H1 (cell line): ENCODE measurements around the gene ENDOG. TPM values are rescaled to one million over a fixed set of nuclear protein-coding genes. Genes with fewer than 3 reads are reported as not detected.
"Not testable (repeated sequence)": the region's sequence is repeated elsewhere in the genome, so short reads cannot be mapped to it uniquely, and the experiment has no call there.

Experiments
- CTCF ChIA-PET: fragments of 300-600 bp; sonication (Branson Sonifier 250); formaldehyde crosslinking; loops from one replicate; lab custom pipeline; 2021; ENCODE audit not compliant: partially characterized antibody; lab: Charles Lee
- POLR2A ChIA-PET: fragments of 300-600 bp; sonication (Branson Sonifier 250); formaldehyde crosslinking; loops from one replicate; lab custom pipeline; 2021; ENCODE audit warnings: inconsistent platforms; ENCODE audit not compliant: partially characterized antibody; lab: Charles Lee
- DNase-seq, 2 experiments: peaks; one replicate each; pipeline versions ENCODE4 v3.0.0 to v3.0.0-alpha.2; 2010 to 2022; ENCODE audit warnings: low spot score in 2 of 2, low read depth in 1 of 2, mixed read lengths in 1 of 2
- FAIRE-seq: peaks from 2 replicates; lab custom pipeline; 2011; peaks lifted over from hg19 to GRCh38; lab: Jason Lieb, UNC
- H2AFZ ChIP-seq: 2 replicates; pipeline ENCODE4 v1.8.1; 2012; ENCODE audit warnings: low read length, inconsistent platforms
- H2AK5ac ChIP-seq: 2 replicates; pipeline ENCODE4 v1.6.1; 2013; ENCODE audit warnings: low read depth, low read length
- H2BK120ac ChIP-seq: replicated peaks from 2 replicates; pipeline ENCODE3; 2013; ENCODE audit warnings: low read depth, low read length, inconsistent platforms
- H2BK12ac ChIP-seq: 2 replicates; pipeline ENCODE4 v1.6.1; 2013; ENCODE audit warnings: low read depth, low read length
- H2BK15ac ChIP-seq: 2 replicates; pipeline ENCODE4 v1.6.1; 2013; ENCODE audit warnings: low read length
- H2BK20ac ChIP-seq: 2 replicates; pipeline ENCODE4 v1.6.1; 2013; ENCODE audit warnings: low read length
- H2BK5ac ChIP-seq: 2 replicates; pipeline ENCODE4 v1.6.1; 2013; ENCODE audit warnings: low read depth, low read length
- H3K14ac ChIP-seq: 2 replicates; pipeline ENCODE4 v1.6.1; 2013; ENCODE audit warnings: inconsistent platforms; ENCODE audit not compliant: insufficient read length
- H3K18ac ChIP-seq: 2 replicates; pipeline ENCODE4 v1.6.1; 2013; ENCODE audit warnings: low read length; ENCODE audit errors: extremely low read depth
- H3K23ac ChIP-seq: 2 replicates; pipeline ENCODE4 v1.6.1; 2013; ENCODE audit warnings: inconsistent platforms; ENCODE audit not compliant: insufficient read length
- H3K23me2 ChIP-seq: 2 replicates; pipeline ENCODE4 v1.6.1; 2013; ENCODE audit warnings: low read depth, low read length
- H3K27ac ChIP-seq: 2 replicates; pipeline ENCODE4 v1.6.1; 2011; ENCODE audit warnings: low read depth, low read length, inconsistent platforms
- H3K27me3 ChIP-seq, 4 experiments: replicated peaks in 1 of 4; 1 replicate in 1 of 4; 2 replicates in 3 of 4; pipeline versions ENCODE4 v1.6.1 to v1.8.1; 2011 to 2013; ENCODE audit warnings: low read length in 3 of 4, mild to moderate bottlenecking in 3 of 4, inconsistent platforms in 2 of 4, mixed read lengths in 2 of 4, moderate library complexity in 1 of 4; ENCODE audit not compliant: control insufficient read depth in 3 of 4, insufficient read depth in 3 of 4; ENCODE audit errors: extremely low read depth in 1 of 4
- H3K36me3 ChIP-seq, 4 experiments: 2 replicates each; pipeline versions ENCODE4 v1.6.1 to v1.8.1; 2011 to 2013; ENCODE audit warnings: mild to moderate bottlenecking in 4 of 4, low read length in 3 of 4, moderate library complexity in 2 of 4, control low read depth in 1 of 4, inconsistent platforms in 1 of 4; ENCODE audit not compliant: insufficient read depth in 4 of 4, control insufficient read depth in 2 of 4
- H3K4ac ChIP-seq: replicated peaks from 2 replicates; pipeline ENCODE3; 2013; ENCODE audit warnings: low read length, low read depth, mixed read lengths, inconsistent platforms; ENCODE audit not compliant: insufficient read length
- H3K4me1 ChIP-seq, 4 experiments: replicated peaks in 1 of 4; 1 replicate in 1 of 4; 2 replicates in 3 of 4; pipeline versions ENCODE4 v1.6.1 to v1.8.1; 2011 to 2013; ENCODE audit warnings: low read length in 3 of 4, inconsistent platforms in 2 of 4, mixed read lengths in 1 of 4; ENCODE audit not compliant: insufficient read depth in 4 of 4, control insufficient read depth in 3 of 4
- H3K4me2 ChIP-seq, 2 experiments: 2 replicates each; pipeline versions ENCODE4 v1.6.1 to v1.8.1; 2011 to 2013; ENCODE audit warnings: low read depth in 2 of 2, low read length in 2 of 2, control low read depth in 1 of 2, inconsistent platforms in 1 of 2, mild to moderate bottlenecking in 1 of 2; ENCODE audit not compliant: insufficient read depth in 1 of 2
- H3K4me3 ChIP-seq, 4 experiments: fragments of 200-600, 300-600 bp in 1 of 4; sonication (generic), shearing (Covaris generic), sonication (Bioruptor Twin) in 1 of 4; 2 replicates each; pipeline versions ENCODE4 v1.5.1 to v1.8.1; 2011 to 2016; ENCODE audit warnings: low read length in 4 of 4, low read depth in 3 of 4, control low read depth in 2 of 4, inconsistent platforms in 2 of 4, mild to moderate bottlenecking in 2 of 4, mixed read lengths in 1 of 4, moderate library complexity in 1 of 4; ENCODE audit not compliant: insufficient read depth in 2 of 4; ENCODE audit errors: extremely low read depth in 1 of 4
- H3K56ac ChIP-seq: replicated peaks from 2 replicates; pipeline ENCODE3; 2013; ENCODE audit warnings: low read depth, mild to moderate bottlenecking, mixed read lengths, low read length, inconsistent platforms; ENCODE audit not compliant: insufficient read length
- H3K79me1 ChIP-seq: 2 replicates; pipeline ENCODE4 v1.6.1; 2013; ENCODE audit warnings: low read depth, low read length, control low read depth
- H3K79me2 ChIP-seq, 2 experiments: 2 replicates each; pipeline versions ENCODE4 v1.6.1 to v1.8.1; 2012 to 2013; ENCODE audit warnings: low read length in 2 of 2, mild to moderate bottlenecking in 2 of 2, inconsistent platforms in 1 of 2; ENCODE audit not compliant: insufficient read depth in 2 of 2, control insufficient read depth in 1 of 2
- H3K9ac ChIP-seq, 4 experiments: replicated peaks in 1 of 4; 1 replicate in 1 of 4; 2 replicates in 3 of 4; pipeline versions ENCODE4 v1.6.1 to v1.8.1; 2011 to 2013; ENCODE audit warnings: low read depth in 3 of 4, low read length in 3 of 4, control low read depth in 2 of 4, mild to moderate bottlenecking in 2 of 4, moderate library complexity in 2 of 4, inconsistent platforms in 1 of 4; ENCODE audit errors: extremely low read depth in 1 of 4
- H3K9me3 ChIP-seq, 2 experiments: 2 replicates each; pipeline versions ENCODE4 v1.6.1 to v1.8.1; 2012 to 2013; ENCODE audit warnings: mild to moderate bottlenecking in 2 of 2, moderate library complexity in 2 of 2, control low read depth in 1 of 2, inconsistent platforms in 1 of 2, low read depth in 1 of 2, low read length in 1 of 2, mixed read lengths in 1 of 2; ENCODE audit not compliant: insufficient read depth in 2 of 2
- H4K20me1 ChIP-seq, 2 experiments: replicated peaks in 1 of 2; 2 replicates each; pipeline versions ENCODE3 to v1.8.1; 2011 to 2013; ENCODE audit warnings: inconsistent platforms in 2 of 2, low read length in 2 of 2, mild to moderate bottlenecking in 1 of 2; ENCODE audit not compliant: insufficient read depth in 2 of 2, control insufficient read depth in 1 of 2
- H4K5ac ChIP-seq: 2 replicates; pipeline ENCODE4 v1.6.1; 2013; ENCODE audit warnings: low read length, low read depth, mixed read lengths, inconsistent platforms; ENCODE audit not compliant: insufficient read length
- H4K8ac ChIP-seq: 2 replicates; pipeline ENCODE4 v1.8.0; 2013; ENCODE audit warnings: mild to moderate bottlenecking, moderate library complexity, low read length, inconsistent platforms; ENCODE audit not compliant: insufficient read depth; ENCODE audit errors: extremely low read depth
- H4K91ac ChIP-seq: replicated peaks from 2 replicates; pipeline ENCODE3; 2013; ENCODE audit warnings: low read length, mixed read lengths, inconsistent platforms; ENCODE audit not compliant: insufficient read length
- WGBS, 2 experiments: shearing (Covaris generic) in 1 of 2; methylation state at CpG; one replicate each; pipeline versions ENCODE4 v1.1.6 to v1.1.7; 2013 to 2015; ENCODE audit warnings: low lambda C conversion rate in 2 of 2, mixed read lengths in 2 of 2, inconsistent platforms in 1 of 2, low coverage in 1 of 2, missing lambda C conversion rate in 1 of 2; ENCODE audit not compliant: insufficient replicate concordance in 2 of 2, insufficient coverage in 1 of 2, insufficient read length in 1 of 2; ENCODE audit errors: extremely low coverage in 1 of 2, missing lambda C conversion rate in 1 of 2; 5-methylcytosine and 5-hydroxymethylcytosine counted together
- polyA plus RNA-seq, 7 experiments: library from polyadenylated mRNA; depleted of rRNA in 3 of 7; stranded (reverse) in 5 of 7; unstranded in 2 of 7; fragments of >200 nt in 5 of 7; fragments of 200-250 nt in 2 of 7; gene quantifications; 1 replicate in 5 of 7; 2 replicates in 1 of 7; 4 replicates in 1 of 7; pipeline versions ENCODE4 v1.2.1 to v1.2.3, GENCODE V29; 2011 to 2013; ENCODE audit warnings: missing spikeins in 2 of 7, mixed read lengths in 2 of 7
- total RNA-seq: library from RNA; stranded (reverse); fragmentation: NEBNext Ultra II Directional; extraction: Animal tissue kit (Norgen Biotek cat#: 25700); gene quantifications from 2 replicates; pipeline ENCODE4 v1.2.1, GENCODE V29; 2021

ENDOG gene
- total and polyA plus RNA-seq, 2 of the 8 experiments (the other 6 are each of a cell fraction or from before 2014, with no cell fraction given) = 17.5 to 23.4 TPM

DNA sequence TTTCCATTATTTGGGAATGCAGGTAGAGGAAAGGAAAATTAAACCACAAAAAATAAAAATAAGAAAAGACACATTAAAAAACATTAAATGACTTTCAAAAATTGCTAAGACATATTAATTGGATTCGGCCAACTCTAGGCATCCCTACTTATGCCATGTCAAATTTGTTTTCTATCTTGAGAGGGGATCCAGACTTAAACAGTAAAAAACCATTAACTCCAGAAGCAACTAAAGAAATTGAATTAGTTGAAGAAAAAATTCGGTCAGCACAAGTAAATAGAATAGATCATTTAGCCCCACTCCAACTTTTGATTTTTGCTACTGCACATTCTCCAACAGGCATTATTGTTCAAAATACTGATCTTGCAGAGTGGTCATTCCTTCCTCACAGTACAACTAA lies 34.3 kb downstream of the ENDOG start:
- not testable (repeated sequence) for FAIRE-seq
- CTCF ChIA-PET = interaction anchor here (0.6 to 4.3 kb wide), 19 partner anchors 8 to 1776 kb away, joined by 3 to 44 read pairs (median 4); partner anchors contain the start of gene SPOUT1

DNA sequence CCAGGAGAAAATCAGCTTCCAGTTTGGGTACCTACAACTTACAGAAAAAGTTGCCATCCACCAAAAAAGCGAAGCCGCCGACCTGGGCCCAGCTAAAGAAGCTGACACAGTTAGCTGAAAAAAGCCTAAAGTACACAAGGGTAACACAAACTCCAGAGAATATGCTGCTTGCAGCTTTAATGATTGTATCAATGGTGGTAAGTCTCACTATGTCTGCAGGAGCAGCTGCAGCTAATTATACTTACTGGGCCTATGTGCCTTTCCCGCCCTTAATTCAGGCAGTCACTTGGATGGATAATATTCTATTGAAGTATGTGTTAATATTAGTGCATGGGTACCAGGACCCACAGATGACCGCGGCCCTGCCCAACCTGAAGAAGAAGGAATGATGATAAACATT lies 36.2 kb downstream of the ENDOG start:
- H2AK5ac ChIP-seq, H3K23me2 ChIP-seq, H2BK12ac ChIP-seq, H3K36me3 ChIP-seq, H3K27me3 ChIP-seq, H3K23ac ChIP-seq, H2AFZ ChIP-seq, H3K4me2 ChIP-seq, H3K9ac ChIP-seq, H3K14ac ChIP-seq, DNase-seq, H3K27ac ChIP-seq, H3K79me1 ChIP-seq, H3K4me1 ChIP-seq, H4K91ac ChIP-seq, H2BK120ac ChIP-seq, H3K56ac ChIP-seq, H2BK5ac ChIP-seq, H4K5ac ChIP-seq, H2BK15ac ChIP-seq, H4K20me1 ChIP-seq, POLR2A ChIA-PET, H4K8ac ChIP-seq, FAIRE-seq, H3K4me3 ChIP-seq, H3K79me2 ChIP-seq, H3K18ac ChIP-seq, H2BK20ac ChIP-seq, H3K4ac ChIP-seq: not testable (repeated sequence)
- H3K9me3 ChIP-seq = peaks cover 8 to 12% of the 10 kb centered on the region in 2 experiments; a peak in 3 of 4 replicates
- CTCF ChIA-PET = interaction anchor here (0.6 to 4.3 kb wide), 5 partner anchors 8 to 389 kb away, joined by 3 to 44 read pairs (median 4); no protein-coding TSS in a partner anchor
- WGBS, 2 experiments = 96% methylated on average over 6 of the region's 6 CpGs; no CpG with 5 or more reads in 1 of the 2 experiments

More for the DNA sequence above, 34.3 kb downstream of the ENDOG start:
- not testable (repeated sequence) for H3K27ac ChIP-seq, H3K4me3 ChIP-seq, H3K9ac ChIP-seq, H2AFZ ChIP-seq, H4K20me1 ChIP-seq, H4K91ac ChIP-seq, H4K8ac ChIP-seq, H3K79me2 ChIP-seq, H2BK15ac ChIP-seq, H3K79me1 ChIP-seq, H2BK20ac ChIP-seq, DNase-seq, H3K23me2 ChIP-seq, H3K27me3 ChIP-seq, H3K4ac ChIP-seq, H3K4me2 ChIP-seq, H2BK12ac ChIP-seq, H4K5ac ChIP-seq, H3K4me1 ChIP-seq, H3K18ac ChIP-seq, H3K23ac ChIP-seq, H2BK5ac ChIP-seq, H2AK5ac ChIP-seq, H3K36me3 ChIP-seq, H2BK120ac ChIP-seq, H3K56ac ChIP-seq, H3K14ac ChIP-seq
- 87% methylated on average over 2 of the region's 2 CpGs; no CpG with 5 or more reads in 1 of the 2 experiments for WGBS, 2 experiments
- POLR2A ChIA-PET = interaction anchor here (1.0 to 1.4 kb wide), 2 partner anchors 32 to 97 kb away, joined by 3 read pairs; no protein-coding TSS in a partner anchor
- H3K9me3 ChIP-seq = peaks cover 8 to 12% of the 10 kb centered on the region in 2 experiments; a peak in 3 of 4 replicates
